K562 (cell line): Measurements from ENCODE around the gene PSMG3. TPM values are rescaled to one million over a fixed set of nuclear protein-coding genes. Genes with fewer than 3 reads are reported as not detected.
A peak's percentile ranks its signal among the peaks of the same experiment; 100 is the strongest.

Source experiments
- ARNT ChIP-seq, 2 experiments: fragments of 450-650 bp; IDR thresholded peaks; 2 replicates each; pipeline ENCODE4 v1.6.1; 2016; ENCODE audit warnings: mild to moderate bottlenecking in 1 of 2
- ATF1 ChIP-seq, 2 experiments: fragments of 450-650 bp in 1 of 2; IDR thresholded peaks; 2 replicates each; pipeline ENCODE4 v1.6.1; 2016; ENCODE audit warnings: missing compliant biosample characterization in 1 of 2, missing genetic modification characterization in 1 of 2
- ATF7 ChIP-seq: fragments of 450-650 bp; IDR thresholded peaks from 2 replicates; pipeline ENCODE4 v1.7.1; 2014; ENCODE audit warnings: mild to moderate bottlenecking, moderate library complexity
- FOSL1 ChIP-seq: fragments of 200-800 bp; sonication (Bioruptor generic); conservative IDR thresholded peaks from 2 replicates; pipeline ENCODE4 v1.6.1; 2016; ENCODE audit warnings: missing genetic modification characterization, missing compliant biosample characterization
- KLF13 ChIP-seq: fragments of 450-650 bp; IDR thresholded peaks from 2 replicates; pipeline ENCODE4 v1.6.1; 2016; ENCODE audit warnings: missing genetic modification characterization, low read depth, mild to moderate bottlenecking, missing compliant biosample characterization, moderate library complexity, borderline replicate concordance
- MYNN ChIP-seq, 2 experiments: sonication (generic); formaldehyde crosslinking in 1 of 2; IDR thresholded peaks; 2 replicates each; pipeline versions ENCODE4 v1.5.0 to v1.6.1; 2016 to 2020; ENCODE audit warnings: antibody characterized with exemption in 1 of 2, missing genetic modification reagents in 1 of 2
- NRF1 ChIP-seq, 2 experiments: fragments of 450-650 bp; IDR thresholded peaks in 1 of 2; conservative IDR thresholded peaks in 1 of 2; 2 replicates each; pipeline ENCODE4 v1.6.1; 2014; ENCODE audit warnings: mild to moderate bottlenecking in 2 of 2
- SIN3A ChIP-seq, 2 experiments: fragments of 150-350 bp in 1 of 2; IDR thresholded peaks; 2 replicates each; pipeline ENCODE4 v1.6.1; 2011 to 2016; ENCODE audit warnings: borderline replicate concordance in 2 of 2, low read depth in 2 of 2, low read length in 2 of 2, mild to moderate bottlenecking in 2 of 2, moderate library complexity in 2 of 2; ENCODE audit not compliant: control insufficient read depth in 1 of 2
- TBP ChIP-seq: optimal IDR thresholded peaks from 2 replicates; pipeline ENCODE3; 2011; ENCODE audit warnings: low read depth, low read length, improper control_type of control experiment
- ZBTB11 ChIP-seq, 3 experiments: fragments of 200-800 bp in 1 of 3; fragments of 250-450 bp in 1 of 3; fragments of 450-650 bp in 1 of 3; sonication (Bioruptor Pico) in 1 of 3; sonication (Bioruptor generic) in 1 of 3; formaldehyde crosslinking in 1 of 3; IDR thresholded peaks; 2 replicates each; pipeline versions ENCODE4 v1.6.1 to v1.8.0; 2016 to 2022; ENCODE audit warnings: mild to moderate bottlenecking in 2 of 3, missing genetic modification characterization in 2 of 3, missing compliant biosample characterization in 1 of 3, moderate library complexity in 1 of 3
- ZNF589 ChIP-seq: fragments of 200-800 bp; sonication (Bioruptor generic); IDR thresholded peaks from 2 replicates; pipeline ENCODE4 v1.6.1; 2016; ENCODE audit warnings: low read depth, missing genetic modification characterization, missing compliant biosample characterization
- ZNF764 ChIP-seq: fragments of 250-450 bp; sonication (Bioruptor Pico); IDR thresholded peaks from 2 replicates; pipeline ENCODE4 v1.4.0; 2020; ENCODE audit warnings: low read depth, mild to moderate bottlenecking, moderate library complexity
- polyA plus RNA-seq, 8 experiments: library from polyadenylated mRNA; depleted of rRNA in 4 of 8; stranded (reverse) in 5 of 8; unstranded in 3 of 8; fragments of >200 nt; fragmentation: Nextera tagmentation in 2 of 8; fragmentation: Illumina TruSeq in 1 of 8; extraction: Ambion mirVana in 2 of 8; extraction: Trizol in 1 of 8; gene quantifications; 2 replicates each; pipeline versions ENCODE4 v1.2.1 to v1.2.3, GENCODE V29; 2011 to 2014; ENCODE audit warnings: inconsistent platforms in 1 of 8, missing spikeins in 1 of 8
- total RNA-seq, 7 experiments: library from RNA; depleted of rRNA in 6 of 7; stranded (reverse); fragments of >200 nt in 6 of 7; fragmentation: Illumina TruSeq in 2 of 7; extraction: Trizol in 2 of 7; gene quantifications; 2 replicates each; pipeline versions ENCODE4 v1.2.1 to v1.2.3, GENCODE V29; 2011 to 2021; ENCODE audit warnings: low replicate concordance in 1 of 7
- TF ChIP-seq, protein P1 (sequence below): fragments of 450-650 bp; IDR thresholded peaks from 2 replicates; pipeline ENCODE4 v1.6.1; 2016; ENCODE audit warnings: missing biosample characterization, missing genetic modification characterization
- TF ChIP-seq, protein P2 (sequence below), 2 experiments: IDR thresholded peaks; 2 replicates each; pipeline ENCODE4 v1.6.1; 2012; ENCODE audit warnings: improper control_type of control experiment in 2 of 2, low read depth in 2 of 2, low read length in 2 of 2, borderline replicate concordance in 1 of 2
- TF ChIP-seq, protein P3 (sequence below): fragments of 200-800 bp; sonication (Bioruptor generic); IDR thresholded peaks from 2 replicates; pipeline ENCODE4 v1.6.1; 2017; ENCODE audit warnings: missing genetic modification characterization, missing compliant biosample characterization

Gene PSMG3
- total and polyA plus RNA-seq, 9 of the 15 experiments (the other 6 are each of a cell fraction or from before 2014, with no cell fraction given), result 34.8 to 122 (median 80.1) TPM

- TF ChIP-seq SIN3A (IDR thresholded peaks at IDR 0.05; ENCODE audit: borderline replicate concordance in 2 of 2, control insufficient read depth in 1 of 2, low read depth in 2 of 2, low read length in 2 of 2), result no peak
- TF ChIP-seq ZBTB11 (CRISPR knock-in tag; IDR thresholded peaks at IDR 0.05), result no peak
- peak; percentile 53; the same call in 1 of the 2 replicates for TF ChIP-seq ZNF764 (CRISPR knock-in tag)
- no peak for TF ChIP-seq KLF13 (tag)
- no peak for TF ChIP-seq ATF1 (CRISPR knock-in tag; IDR thresholded peaks at IDR 0.05)
- TF ChIP-seq ATF1 (tag; IDR thresholded peaks at IDR 0.05), result peak; percentile 78
- TF ChIP-seq, protein P1, sequence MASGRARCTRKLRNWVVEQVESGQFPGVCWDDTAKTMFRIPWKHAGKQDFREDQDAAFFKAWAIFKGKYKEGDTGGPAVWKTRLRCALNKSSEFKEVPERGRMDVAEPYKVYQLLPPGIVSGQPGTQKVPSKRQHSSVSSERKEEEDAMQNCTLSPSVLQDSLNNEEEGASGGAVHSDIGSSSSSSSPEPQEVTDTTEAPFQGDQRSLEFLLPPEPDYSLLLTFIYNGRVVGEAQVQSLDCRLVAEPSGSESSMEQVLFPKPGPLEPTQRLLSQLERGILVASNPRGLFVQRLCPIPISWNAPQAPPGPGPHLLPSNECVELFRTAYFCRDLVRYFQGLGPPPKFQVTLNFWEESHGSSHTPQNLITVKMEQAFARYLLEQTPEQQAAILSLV, result no peak
- TF ChIP-seq, protein P2, sequence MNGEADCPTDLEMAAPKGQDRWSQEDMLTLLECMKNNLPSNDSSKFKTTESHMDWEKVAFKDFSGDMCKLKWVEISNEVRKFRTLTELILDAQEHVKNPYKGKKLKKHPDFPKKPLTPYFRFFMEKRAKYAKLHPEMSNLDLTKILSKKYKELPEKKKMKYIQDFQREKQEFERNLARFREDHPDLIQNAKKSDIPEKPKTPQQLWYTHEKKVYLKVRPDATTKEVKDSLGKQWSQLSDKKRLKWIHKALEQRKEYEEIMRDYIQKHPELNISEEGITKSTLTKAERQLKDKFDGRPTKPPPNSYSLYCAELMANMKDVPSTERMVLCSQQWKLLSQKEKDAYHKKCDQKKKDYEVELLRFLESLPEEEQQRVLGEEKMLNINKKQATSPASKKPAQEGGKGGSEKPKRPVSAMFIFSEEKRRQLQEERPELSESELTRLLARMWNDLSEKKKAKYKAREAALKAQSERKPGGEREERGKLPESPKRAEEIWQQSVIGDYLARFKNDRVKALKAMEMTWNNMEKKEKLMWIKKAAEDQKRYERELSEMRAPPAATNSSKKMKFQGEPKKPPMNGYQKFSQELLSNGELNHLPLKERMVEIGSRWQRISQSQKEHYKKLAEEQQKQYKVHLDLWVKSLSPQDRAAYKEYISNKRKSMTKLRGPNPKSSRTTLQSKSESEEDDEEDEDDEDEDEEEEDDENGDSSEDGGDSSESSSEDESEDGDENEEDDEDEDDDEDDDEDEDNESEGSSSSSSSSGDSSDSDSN (IDR thresholded peaks at IDR 0.05; ENCODE audit: borderline replicate concordance in 1 of 2, low read depth in 2 of 2, low read length in 2 of 2), result no peak
- peak; percentile 68 for TF ChIP-seq ATF7
- TF ChIP-seq FOSL1, result no peak
- TF ChIP-seq ARNT (IDR thresholded peaks at IDR 0.05), result 0 out of 4 replicates have a peak, but pooled peaks of 1 of the 2 experiments have one; percentile 36
- no peak for TF ChIP-seq TBP
- TF ChIP-seq ZNF589 (CRISPR knock-in tag), result no peak
- TF ChIP-seq, protein P3, sequence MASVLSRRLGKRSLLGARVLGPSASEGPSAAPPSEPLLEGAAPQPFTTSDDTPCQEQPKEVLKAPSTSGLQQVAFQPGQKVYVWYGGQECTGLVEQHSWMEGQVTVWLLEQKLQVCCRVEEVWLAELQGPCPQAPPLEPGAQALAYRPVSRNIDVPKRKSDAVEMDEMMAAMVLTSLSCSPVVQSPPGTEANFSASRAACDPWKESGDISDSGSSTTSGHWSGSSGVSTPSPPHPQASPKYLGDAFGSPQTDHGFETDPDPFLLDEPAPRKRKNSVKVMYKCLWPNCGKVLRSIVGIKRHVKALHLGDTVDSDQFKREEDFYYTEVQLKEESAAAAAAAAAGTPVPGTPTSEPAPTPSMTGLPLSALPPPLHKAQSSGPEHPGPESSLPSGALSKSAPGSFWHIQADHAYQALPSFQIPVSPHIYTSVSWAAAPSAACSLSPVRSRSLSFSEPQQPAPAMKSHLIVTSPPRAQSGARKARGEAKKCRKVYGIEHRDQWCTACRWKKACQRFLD (CRISPR knock-in tag), result no peak
- TF ChIP-seq NRF1 (conservative IDR thresholded peaks at IDR 0.05 in 1 of 2, IDR thresholded peaks at IDR 0.05 in 1 of 2), result peak; percentile 93 to 94
- no peak for TF ChIP-seq MYNN (IDR thresholded peaks at IDR 0.05)
- TF ChIP-seq MYNN (CRISPR knock-in tag; IDR thresholded peaks at IDR 0.05), result no peak
These were observed 11.5 kb downstream of the PSMG3 start (continued) for GRCh38 chr7:1558181-1558811.
